Peyer's patch (tissue), 4 donors: ENCODE results near the gene TMEM234.

Experiments
- CTCF ChIP-seq, 6 experiments: fragments of 450-650 bp in 4 of 6; fragments of 200-600 bp in 2 of 6; sonication (generic) in 1 of 6; IDR thresholded peaks; one replicate each; pipeline ENCODE4 v1.5.1; 2017 to 2019; ENCODE audit warnings: antibody characterized with exemption in 6 of 6, mild to moderate bottlenecking in 3 of 6, moderate library complexity in 1 of 6
- POLR2A ChIP-seq, 2 donors: fragments of 450-650 bp; IDR thresholded peaks; one replicate each; pipeline ENCODE4 v1.5.1; 2017; ENCODE audit warnings: antibody characterized with exemption in 2 of 2, mild to moderate bottlenecking in 2 of 2, moderate library complexity in 2 of 2

GRCh38 chr1:32197837-32198236 is 24.3 kb downstream of the TMEM234 start:
- TF ChIP-seq CTCF (IDR thresholded peaks at IDR 0.05) (no peak), POLR2A (IDR thresholded peaks at IDR 0.05) (no peak)
